HepG2 (cell line): ENCODE data around the gene UCKL1. TPM values are rescaled to one million over a fixed set of nuclear protein-coding genes. Genes with fewer than 3 reads are reported as not detected.

ENCODE experiments used
- ISL2 ChIP-seq: sonication (generic); formaldehyde crosslinking; IDR thresholded peaks from 2 replicates; pipeline ENCODE4 v1.5.0; 2020; ENCODE audit warnings: missing genetic modification reagents
- RNF2 ChIP-seq: fragments of 450-650 bp; conservative IDR thresholded peaks from 2 replicates; pipeline ENCODE4 v1.6.1; 2016; ENCODE audit warnings: low read depth
- SUZ12 ChIP-seq: fragments of 150-350 bp; IDR thresholded peaks from 2 replicates; pipeline ENCODE4 v1.6.1; 2014; ENCODE audit warnings: low read depth, low read length
- TBP ChIP-seq: sonication (generic); formaldehyde crosslinking; IDR thresholded peaks from 2 replicates; pipeline ENCODE4 v1.5.0; 2020; ENCODE audit warnings: missing genetic modification reagents
- ZEB1 ChIP-seq: IDR thresholded peaks from 2 replicates; pipeline ENCODE4 v1.6.1; 2012; ENCODE audit warnings: mild to moderate bottlenecking, low read depth, inconsistent platforms; ENCODE audit not compliant: insufficient replicate concordance
- ZNF138 ChIP-seq: sonication (generic); formaldehyde crosslinking; IDR thresholded peaks from 2 replicates; pipeline ENCODE4 v1.5.0; 2020; ENCODE audit warnings: mild to moderate bottlenecking, low read depth, missing genetic modification reagents
- ZNF329 ChIP-seq: sonication (generic); formaldehyde crosslinking; IDR thresholded peaks from 2 replicates; pipeline ENCODE4 v1.9.0; 2021; ENCODE audit warnings: low read depth, mild to moderate bottlenecking, missing genetic modification reagents
- ZNF337 ChIP-seq: sonication (generic); formaldehyde crosslinking; IDR thresholded peaks from 2 replicates; pipeline ENCODE4 v1.5.1; 2020; ENCODE audit warnings: missing genetic modification reagents, low read depth, mild to moderate bottlenecking, borderline replicate concordance
- ZNF343 ChIP-seq: sonication (generic); formaldehyde crosslinking; IDR thresholded peaks from 2 replicates; pipeline ENCODE4 v1.4.0; 2020; ENCODE audit warnings: mild to moderate bottlenecking, missing genetic modification reagents
- ZNF430 ChIP-seq: sonication (generic); formaldehyde crosslinking; IDR thresholded peaks from 2 replicates; pipeline ENCODE4 v1.9.0; 2021; ENCODE audit warnings: mild to moderate bottlenecking, missing genetic modification reagents
- ZNF652 ChIP-seq: IDR thresholded peaks from 2 replicates; pipeline ENCODE4 v1.6.1; 2016; ENCODE audit warnings: low read depth, borderline replicate concordance
- ZNF703 ChIP-seq: sonication (generic); formaldehyde crosslinking; IDR thresholded peaks from 2 replicates; pipeline ENCODE4 v1.5.1; 2020; ENCODE audit warnings: missing genetic modification reagents, mild to moderate bottlenecking, moderate library complexity, borderline replicate concordance
- ZNF790 ChIP-seq: sonication (generic); formaldehyde crosslinking; IDR thresholded peaks from 2 replicates; pipeline ENCODE4 v1.8.0; 2022; ENCODE audit warnings: missing genetic modification reagents, mild to moderate bottlenecking, borderline replicate concordance
- ZSCAN20 ChIP-seq: sonication (generic); formaldehyde crosslinking; IDR thresholded peaks from 2 replicates; pipeline ENCODE4 v1.4.0; 2020; ENCODE audit warnings: missing genetic modification reagents, mild to moderate bottlenecking, borderline replicate concordance
- polyA plus RNA-seq, 8 experiments: library from polyadenylated mRNA; depleted of rRNA in 3 of 8; stranded (reverse) in 7 of 8; unstranded in 1 of 8; fragments of >200 nt; fragmentation: Illumina TruSeq in 4 of 8; extraction: Trizol in 4 of 8; gene quantifications; 2 replicates each; pipeline versions ENCODE4 v1.2.1 to v1.2.3, GENCODE V29; 2011 to 2016; ENCODE audit warnings: low read depth in 4 of 8, missing spikeins in 1 of 8, mixed read lengths in 1 of 8; ENCODE audit not compliant: insufficient read depth in 1 of 8
- total RNA-seq, 5 experiments: library from RNA; depleted of rRNA; stranded (reverse); fragments of >200 nt; fragmentation: Illumina TruSeq; extraction: Trizol; gene quantifications; 2 replicates each; pipeline ENCODE4 v1.2.3, GENCODE V29; 2016; ENCODE audit warnings: low read depth in 1 of 5
- TF ChIP-seq, protein P1 (sequence below): IDR thresholded peaks from 2 replicates; pipeline ENCODE4 v1.6.1; 2016; ENCODE audit warnings: low read depth
- TF ChIP-seq, protein P2 (sequence below): conservative IDR thresholded peaks from 2 replicates; pipeline ENCODE4 v1.6.1; 2018; ENCODE audit warnings: missing genetic modification reagents
- TF ChIP-seq, protein P3 (sequence below): sonication (generic); formaldehyde crosslinking; IDR thresholded peaks from 2 replicates; pipeline ENCODE4 v1.4.0; 2020; ENCODE audit warnings: missing genetic modification reagents; ENCODE audit errors: not compliant biosample characterization
- TF ChIP-seq, protein P4 (sequence below): sonication (generic); formaldehyde crosslinking; IDR thresholded peaks from 2 replicates; pipeline ENCODE4 v1.4.0; 2020; ENCODE audit warnings: mild to moderate bottlenecking, missing genetic modification reagents
- TF ChIP-seq, protein P5 (sequence below): sonication (generic); formaldehyde crosslinking; IDR thresholded peaks from 2 replicates; pipeline ENCODE4 v1.5.0; 2020; ENCODE audit warnings: missing genetic modification reagents, mild to moderate bottlenecking, borderline replicate concordance
- TF ChIP-seq, protein P6 (sequence below): sonication (generic); formaldehyde crosslinking; IDR thresholded peaks from 2 replicates; pipeline ENCODE4 v1.8.0; 2022; ENCODE audit warnings: missing genetic modification reagents, mild to moderate bottlenecking, borderline replicate concordance

UCKL1 gene
- total and polyA plus RNA-seq, 2 of the 13 experiments (the other 11 are each of a cell fraction or from before 2014, with no cell fraction given), result 50.2 to 126 TPM

DNA sequence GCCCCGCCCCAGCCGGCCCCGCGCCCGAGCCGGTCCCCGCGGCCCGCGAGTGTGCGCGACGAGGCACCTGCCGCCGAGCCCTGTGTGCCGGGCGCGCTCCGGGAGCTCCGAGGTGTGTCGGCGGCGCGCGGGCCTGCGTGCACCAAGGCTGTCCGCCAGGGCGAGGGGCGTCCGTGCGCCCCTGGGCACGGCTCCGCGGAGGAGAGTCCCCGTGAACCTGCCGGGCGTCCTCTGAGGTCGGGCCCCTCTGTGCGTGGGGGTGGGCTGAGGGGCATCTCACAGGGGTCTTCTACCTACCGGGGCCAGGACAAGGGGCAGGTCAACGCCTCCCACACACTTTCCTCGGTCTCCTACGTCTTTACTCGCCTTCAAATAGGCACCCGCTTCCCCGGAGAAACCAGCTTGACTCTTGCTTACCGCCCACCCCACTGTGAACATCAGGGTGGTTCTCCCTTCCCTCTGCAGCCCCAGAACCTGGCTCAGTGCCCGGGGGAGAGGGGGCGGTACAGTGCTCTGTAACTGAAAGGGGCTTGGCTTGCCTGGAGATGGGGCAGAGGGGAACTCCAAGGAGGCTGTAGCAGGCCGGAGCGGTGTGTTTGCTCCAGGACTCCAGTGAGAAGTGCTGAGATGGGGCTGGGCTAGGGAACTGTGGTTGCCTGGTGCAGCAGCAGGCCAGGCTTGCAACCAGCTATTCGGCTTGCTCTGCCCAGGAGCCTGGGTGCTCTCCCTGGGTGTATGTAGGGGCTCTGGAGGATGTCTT, 23.5 kb upstream of the UCKL1 start, which contains the start of gene SAMD10 (continued):
- TF ChIP-seq, protein P1, sequence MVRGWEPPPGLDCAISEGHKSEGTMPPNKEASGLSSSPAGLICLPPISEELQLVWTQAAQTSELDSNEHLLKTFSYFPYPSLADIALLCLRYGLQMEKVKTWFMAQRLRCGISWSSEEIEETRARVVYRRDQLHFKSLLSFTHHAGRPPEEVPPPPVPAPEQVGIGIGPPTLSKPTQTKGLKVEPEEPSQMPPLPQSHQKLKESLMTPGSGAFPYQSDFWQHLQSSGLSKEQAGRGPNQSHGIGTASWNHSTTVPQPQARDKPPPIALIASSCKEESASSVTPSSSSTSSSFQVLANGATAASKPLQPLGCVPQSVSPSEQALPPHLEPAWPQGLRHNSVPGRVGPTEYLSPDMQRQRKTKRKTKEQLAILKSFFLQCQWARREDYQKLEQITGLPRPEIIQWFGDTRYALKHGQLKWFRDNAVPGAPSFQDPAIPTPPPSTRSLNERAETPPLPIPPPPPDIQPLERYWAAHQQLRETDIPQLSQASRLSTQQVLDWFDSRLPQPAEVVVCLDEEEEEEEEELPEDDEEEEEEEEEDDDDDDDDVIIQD (CRISPR knock-in tag), result 0 out of 2 replicates have a peak, but pooled peaks have one; percentile 46
- TF ChIP-seq ZNF337 (CRISPR knock-in tag), result 0 out of 2 replicates have a peak, but pooled peaks have one; percentile 1
- TF ChIP-seq, protein P2, sequence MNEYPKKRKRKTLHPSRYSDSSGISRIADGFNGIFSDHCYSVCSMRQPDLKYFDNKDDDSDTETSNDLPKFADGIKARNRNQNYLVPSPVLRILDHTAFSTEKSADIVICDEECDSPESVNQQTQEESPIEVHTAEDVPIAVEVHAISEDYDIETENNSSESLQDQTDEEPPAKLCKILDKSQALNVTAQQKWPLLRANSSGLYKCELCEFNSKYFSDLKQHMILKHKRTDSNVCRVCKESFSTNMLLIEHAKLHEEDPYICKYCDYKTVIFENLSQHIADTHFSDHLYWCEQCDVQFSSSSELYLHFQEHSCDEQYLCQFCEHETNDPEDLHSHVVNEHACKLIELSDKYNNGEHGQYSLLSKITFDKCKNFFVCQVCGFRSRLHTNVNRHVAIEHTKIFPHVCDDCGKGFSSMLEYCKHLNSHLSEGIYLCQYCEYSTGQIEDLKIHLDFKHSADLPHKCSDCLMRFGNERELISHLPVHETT, result no peak
- TF ChIP-seq, protein P3, sequence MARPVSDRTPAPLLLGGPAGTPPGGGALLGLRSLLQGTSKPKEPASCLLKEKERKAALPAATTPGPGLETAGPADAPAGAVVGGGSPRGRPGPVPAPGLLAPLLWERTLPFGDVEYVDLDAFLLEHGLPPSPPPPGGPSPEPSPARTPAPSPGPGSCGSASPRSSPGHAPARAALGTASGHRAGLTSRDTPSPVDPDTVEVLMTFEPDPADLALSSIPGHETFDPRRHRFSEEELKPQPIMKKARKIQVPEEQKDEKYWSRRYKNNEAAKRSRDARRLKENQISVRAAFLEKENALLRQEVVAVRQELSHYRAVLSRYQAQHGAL (CRISPR knock-in tag), result no peak
- TF ChIP-seq ZNF652, result no peak
- TF ChIP-seq, protein P4, sequence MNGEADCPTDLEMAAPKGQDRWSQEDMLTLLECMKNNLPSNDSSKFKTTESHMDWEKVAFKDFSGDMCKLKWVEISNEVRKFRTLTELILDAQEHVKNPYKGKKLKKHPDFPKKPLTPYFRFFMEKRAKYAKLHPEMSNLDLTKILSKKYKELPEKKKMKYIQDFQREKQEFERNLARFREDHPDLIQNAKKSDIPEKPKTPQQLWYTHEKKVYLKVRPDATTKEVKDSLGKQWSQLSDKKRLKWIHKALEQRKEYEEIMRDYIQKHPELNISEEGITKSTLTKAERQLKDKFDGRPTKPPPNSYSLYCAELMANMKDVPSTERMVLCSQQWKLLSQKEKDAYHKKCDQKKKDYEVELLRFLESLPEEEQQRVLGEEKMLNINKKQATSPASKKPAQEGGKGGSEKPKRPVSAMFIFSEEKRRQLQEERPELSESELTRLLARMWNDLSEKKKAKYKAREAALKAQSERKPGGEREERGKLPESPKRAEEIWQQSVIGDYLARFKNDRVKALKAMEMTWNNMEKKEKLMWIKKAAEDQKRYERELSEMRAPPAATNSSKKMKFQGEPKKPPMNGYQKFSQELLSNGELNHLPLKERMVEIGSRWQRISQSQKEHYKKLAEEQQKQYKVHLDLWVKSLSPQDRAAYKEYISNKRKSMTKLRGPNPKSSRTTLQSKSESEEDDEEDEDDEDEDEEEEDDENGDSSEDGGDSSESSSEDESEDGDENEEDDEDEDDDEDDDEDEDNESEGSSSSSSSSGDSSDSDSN (CRISPR knock-in tag), result peak; percentile 71
- TF ChIP-seq ZNF138 (CRISPR knock-in tag), result 0 out of 2 replicates have a peak, but pooled peaks have one; percentile 20
- TF ChIP-seq ZNF703 (CRISPR knock-in tag), result no peak
- TF ChIP-seq, protein P5, sequence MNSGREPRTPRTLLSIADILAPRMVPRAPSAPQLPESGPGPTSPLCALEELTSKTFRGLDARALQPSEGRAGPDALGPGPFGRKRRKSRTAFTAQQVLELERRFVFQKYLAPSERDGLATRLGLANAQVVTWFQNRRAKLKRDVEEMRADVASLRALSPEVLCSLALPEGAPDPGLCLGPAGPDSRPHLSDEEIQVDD (CRISPR knock-in tag), result no peak; the same call in 1 of the 2 replicates
- TF ChIP-seq ZEB1, result peak; percentile 21
- TF ChIP-seq ZNF430 (CRISPR knock-in tag), result peak; percentile 38
- no peak for TF ChIP-seq SUZ12
- no peak for TF ChIP-seq ISL2 (CRISPR knock-in tag)
- TF ChIP-seq ZNF790 (CRISPR knock-in tag), result no peak
- no peak for TF ChIP-seq RNF2
- no peak for TF ChIP-seq ZSCAN20 (CRISPR knock-in tag)
- TF ChIP-seq TBP, result no peak
- TF ChIP-seq, protein P6, sequence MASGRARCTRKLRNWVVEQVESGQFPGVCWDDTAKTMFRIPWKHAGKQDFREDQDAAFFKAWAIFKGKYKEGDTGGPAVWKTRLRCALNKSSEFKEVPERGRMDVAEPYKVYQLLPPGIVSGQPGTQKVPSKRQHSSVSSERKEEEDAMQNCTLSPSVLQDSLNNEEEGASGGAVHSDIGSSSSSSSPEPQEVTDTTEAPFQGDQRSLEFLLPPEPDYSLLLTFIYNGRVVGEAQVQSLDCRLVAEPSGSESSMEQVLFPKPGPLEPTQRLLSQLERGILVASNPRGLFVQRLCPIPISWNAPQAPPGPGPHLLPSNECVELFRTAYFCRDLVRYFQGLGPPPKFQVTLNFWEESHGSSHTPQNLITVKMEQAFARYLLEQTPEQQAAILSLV (CRISPR knock-in tag), result peak; percentile 74; the same call in 1 of the 2 replicates
- TF ChIP-seq ZNF343 (CRISPR knock-in tag), result no peak
- no peak for TF ChIP-seq ZNF329 (CRISPR knock-in tag)
